ENCODE measurements around the gene FUNDC2. TPM values are rescaled to one million over a fixed set of nuclear protein-coding genes. Genes with fewer than 3 reads are reported as not detected.

FUNDC2 gene
- total and polyA plus RNA-seq, 2 experiments from 2014 or later: 57.7 to 87.5 TPM

- Histone ChIP-seq H3K36me3 (replicated peaks; ENCODE audit: insufficient read depth, low read depth) (no peaks in the 10 kb centered on the region), H3K27ac (no peak overlapping the region), H3K4me3 (no peak overlapping the region), H4K20me1 (ENCODE audit: insufficient read depth, poor library complexity, severe bottlenecking) (no peaks in the 10 kb centered on the region), H3K79me2 (no peaks in the 10 kb centered on the region), H2AFZ (no peak overlapping the region), H3K4me1 (ENCODE audit: insufficient read depth) (no peaks in the 10 kb centered on the region), H3K4me2 (no peak overlapping the region), H3K9me2 (replicated peaks; ENCODE audit: insufficient read depth) (no peaks in the 10 kb centered on the region), H3K9me3 (ENCODE audit: low read depth) (no peaks in the 10 kb centered on the region), H3K27me3 (no peaks in the 10 kb centered on the region)
- TF ChIP-seq EZH2 (IDR thresholded peaks at IDR 0.05; ENCODE audit: borderline replicate concordance): no peak
- TF ChIP-seq EZH2phosphoT487 (IDR thresholded peaks at IDR 0.05; ENCODE audit: low read depth, severe bottlenecking, unreplicated experiment): no peak
- no peak for TF ChIP-seq CTCF (IDR thresholded peaks at IDR 0.05; ENCODE audit: poor library complexity)
- DNase-seq (ENCODE audit: low spot score): no peak
- 83% methylated on average over 4 of the region's 4 CpGs for WGBS (ENCODE audit: low lambda C conversion rate, missing lambda C conversion rate)
These were observed 35.1 kb downstream of the FUNDC2 start for GRCh38 chrX:155061760-155062159.

GRCh38 chrX:155065035-155065734 is 38.5 kb downstream of the FUNDC2 start:
- no peaks in the 10 kb centered on the region for H3K9me3 ChIP-seq (ENCODE audit: low read depth)
- peaks cover 6% of the 10 kb centered on the region for H3K4me1 ChIP-seq (ENCODE audit: insufficient read depth)
- no peaks in the 10 kb centered on the region for H3K36me3 ChIP-seq (replicated peaks; ENCODE audit: insufficient read depth, low read depth)
- no peaks in the 10 kb centered on the region for H4K20me1 ChIP-seq (ENCODE audit: insufficient read depth, poor library complexity, severe bottlenecking)
- no peaks in the 10 kb centered on the region for H3K9me2 ChIP-seq (replicated peaks; ENCODE audit: insufficient read depth)
- DNase-seq (ENCODE audit: low spot score): no peak
- peaks cover 12% of the 10 kb centered on the region for H3K79me2 ChIP-seq
- H3K4me2 ChIP-seq: no peak overlapping the region
- WGBS (ENCODE audit: low lambda C conversion rate, missing lambda C conversion rate): 72% methylated on average over 8 of the region's 8 CpGs
- no peaks in the 10 kb centered on the region for H3K27me3 ChIP-seq
- no peak overlapping the region for H3K27ac ChIP-seq
- no peak for TF ChIP-seq EZH2phosphoT487 (IDR thresholded peaks at IDR 0.05; ENCODE audit: low read depth, severe bottlenecking, unreplicated experiment)
- TF ChIP-seq EZH2 (IDR thresholded peaks at IDR 0.05; ENCODE audit: borderline replicate concordance): no peak
- no peak for TF ChIP-seq CTCF (IDR thresholded peaks at IDR 0.05; ENCODE audit: poor library complexity)
- no peak overlapping the region for H2AFZ ChIP-seq
- H3K4me3 ChIP-seq: no peak overlapping the region

- no peak for TF ChIP-seq EZH2 (IDR thresholded peaks at IDR 0.05; ENCODE audit: borderline replicate concordance)
- no peak for TF ChIP-seq EZH2phosphoT487 (IDR thresholded peaks at IDR 0.05; ENCODE audit: low read depth, severe bottlenecking, unreplicated experiment)
- TF ChIP-seq CTCF (IDR thresholded peaks at IDR 0.05; ENCODE audit: poor library complexity): no peak
- H3K27me3 ChIP-seq: no peaks in the 10 kb centered on the region
- no peak for DNase-seq (ENCODE audit: low spot score)
- H3K27ac ChIP-seq: no peak overlapping the region
- no peaks in the 10 kb centered on the region for H3K9me2 ChIP-seq (replicated peaks; ENCODE audit: insufficient read depth)
- peaks cover 23% of the 10 kb centered on the region for H3K79me2 ChIP-seq
- H2AFZ ChIP-seq: no peak overlapping the region
- no peak overlapping the region for H3K4me2 ChIP-seq
- no peaks in the 10 kb centered on the region for H3K36me3 ChIP-seq (replicated peaks; ENCODE audit: insufficient read depth, low read depth)
- H3K4me3 ChIP-seq: no peak overlapping the region
- no peaks in the 10 kb centered on the region for H3K9me3 ChIP-seq (ENCODE audit: low read depth)
- H3K4me1 ChIP-seq (ENCODE audit: insufficient read depth): peaks cover 6% of the 10 kb centered on the region
- WGBS (ENCODE audit: low lambda C conversion rate, missing lambda C conversion rate): 52% methylated on average over 1 of the region's 1 CpG
- H4K20me1 ChIP-seq (ENCODE audit: insufficient read depth, poor library complexity, severe bottlenecking): no peaks in the 10 kb centered on the region
These were observed 41.5 kb downstream of the FUNDC2 start for GRCh38 chrX:155068165-155068564.
